GM19452 (cell line): ENCODE results near the gene CHPT1.
"Not testable (repeated sequence)": the region's sequence is repeated elsewhere in the genome, so short reads cannot be mapped to it uniquely, and the experiment has no call there.

ENCODE experiments used
- ATAC-seq: cut with Tn5 transposase; IDR thresholded peaks from one replicate; pipeline ENCODE4 v1.9.1; 2021; ENCODE audit not compliant: unreplicated experiment

Gene CHPT1

GRCh38 chr12:101681627-101682026 lies 15.8 kb upstream of the CHPT1 start:
- not testable (repeated sequence) for ATAC-seq

GRCh38 chr12:101685092-101685491 lies 12.3 kb upstream of the CHPT1 start:
- no peak for ATAC-seq

GRCh38 chr12:101686176-101686575 lies 11.3 kb upstream of the CHPT1 start:
- ATAC-seq: no peak

GRCh38 chr12:101690544-101691098 lies 6.8 kb upstream of the CHPT1 start:
- no peak for ATAC-seq

- ATAC-seq: no peak
Observed at GRCh38 chr12:101691503-101692096, 5.8 kb upstream of the CHPT1 start.

- ATAC-seq: no peak
Observed at GRCh38 chr12:101694297-101694848, 3.1 kb upstream of the CHPT1 start.

GRCh38 chr12:101694986-101695385 lies 2.5 kb upstream of the CHPT1 start:
- ATAC-seq: no peak

- no peak for ATAC-seq
Observed at GRCh38 chr12:101695706-101696105, 1.7 kb upstream of the CHPT1 start.

- peak; percentile 24 for ATAC-seq
Observed at GRCh38 chr12:101696251-101697196, 916 bp upstream of the CHPT1 start.

- ATAC-seq: peak; percentile 30
Observed at GRCh38 chr12:101697930-101698799, 725 bp downstream of the CHPT1 start.

GRCh38 chr12:101698800-101699347 lies 1.4 kb downstream of the CHPT1 start:
- no peak for ATAC-seq

GRCh38 chr12:101700299-101700820 lies 2.9 kb downstream of the CHPT1 start:
- ATAC-seq: no peak

- no peak for ATAC-seq
Observed at GRCh38 chr12:101703487-101703886, 6.0 kb downstream of the CHPT1 start.

- ATAC-seq: no peak
Observed at GRCh38 chr12:101706403-101706802, 9.0 kb downstream of the CHPT1 start.

- ATAC-seq: no peak
Observed at GRCh38 chr12:101707131-101707782, 9.8 kb downstream of the CHPT1 start.

- no peak for ATAC-seq
Observed at GRCh38 chr12:101710288-101710687, 12.8 kb downstream of the CHPT1 start.

GRCh38 chr12:101713059-101713682 lies 15.7 kb downstream of the CHPT1 start:
- ATAC-seq: no peak

GRCh38 chr12:101713930-101714329 lies 16.5 kb downstream of the CHPT1 start:
- no peak for ATAC-seq

GRCh38 chr12:101714877-101715444 lies 17.5 kb downstream of the CHPT1 start:
- no peak for ATAC-seq
